ENCODE measurements around the gene TLE6.

GRCh38 chr19:3034656-3035541, 57.5 kb downstream of the TLE6 start:
- TF ChIP-seq POLR2A (IDR thresholded peaks at IDR 0.05), result no peak
- TF ChIP-seq, protein P1, sequence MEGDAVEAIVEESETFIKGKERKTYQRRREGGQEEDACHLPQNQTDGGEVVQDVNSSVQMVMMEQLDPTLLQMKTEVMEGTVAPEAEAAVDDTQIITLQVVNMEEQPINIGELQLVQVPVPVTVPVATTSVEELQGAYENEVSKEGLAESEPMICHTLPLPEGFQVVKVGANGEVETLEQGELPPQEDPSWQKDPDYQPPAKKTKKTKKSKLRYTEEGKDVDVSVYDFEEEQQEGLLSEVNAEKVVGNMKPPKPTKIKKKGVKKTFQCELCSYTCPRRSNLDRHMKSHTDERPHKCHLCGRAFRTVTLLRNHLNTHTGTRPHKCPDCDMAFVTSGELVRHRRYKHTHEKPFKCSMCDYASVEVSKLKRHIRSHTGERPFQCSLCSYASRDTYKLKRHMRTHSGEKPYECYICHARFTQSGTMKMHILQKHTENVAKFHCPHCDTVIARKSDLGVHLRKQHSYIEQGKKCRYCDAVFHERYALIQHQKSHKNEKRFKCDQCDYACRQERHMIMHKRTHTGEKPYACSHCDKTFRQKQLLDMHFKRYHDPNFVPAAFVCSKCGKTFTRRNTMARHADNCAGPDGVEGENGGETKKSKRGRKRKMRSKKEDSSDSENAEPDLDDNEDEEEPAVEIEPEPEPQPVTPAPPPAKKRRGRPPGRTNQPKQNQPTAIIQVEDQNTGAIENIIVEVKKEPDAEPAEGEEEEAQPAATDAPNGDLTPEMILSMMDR (IDR thresholded peaks at IDR 0.05), result no peak
